ENCODE measurements around the gene STIP1. TPM values are rescaled to one million over a fixed set of nuclear protein-coding genes. Genes with fewer than 3 reads are reported as not detected.
A peak's percentile ranks its signal among the peaks of the same experiment; 100 is the strongest.

Gene STIP1
- total RNA-seq, 1 experiment from 2014 or later: 557 TPM

DNA sequence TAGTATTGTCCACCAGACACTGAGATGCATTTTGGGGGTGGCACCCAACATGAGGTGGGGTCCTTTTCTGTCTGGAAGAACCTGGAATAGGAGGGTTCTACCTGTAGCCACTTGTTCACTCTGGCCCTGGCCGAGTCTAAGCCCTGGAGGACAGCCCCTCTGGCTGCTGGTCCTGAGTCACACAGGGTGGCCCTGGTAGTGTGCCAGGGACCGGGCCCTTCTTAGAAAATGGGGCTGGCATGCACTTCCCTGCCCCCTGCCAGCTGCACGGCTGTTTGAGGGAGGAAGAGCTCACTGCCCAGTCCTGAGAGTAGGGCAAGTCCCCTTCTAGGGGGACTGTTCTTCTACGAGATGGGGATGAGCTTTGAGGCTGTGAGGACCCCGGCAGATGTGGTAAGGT lies 67.5 kb downstream of the STIP1 start:
- peaks cover 25% of the 10 kb centered on the region for H3K79me2 ChIP-seq (ENCODE audit: low read length)
- H3K9ac ChIP-seq (ENCODE audit: low read length): no peak overlapping the region
- peaks cover 25% of the 10 kb centered on the region for H3K4me1 ChIP-seq (ENCODE audit: insufficient read depth, low read length)
- no peaks in the 10 kb centered on the region; the same call in 1 of the 2 replicates for H4K20me1 ChIP-seq (ENCODE audit: low read length)
- H3K27me3 ChIP-seq (ENCODE audit: low read length): no peaks in the 10 kb centered on the region
- H3K9me2 ChIP-seq (replicated peaks; ENCODE audit: low read length): no peaks in the 10 kb centered on the region
- CTCF ChIA-PET: interaction anchor here (0.6 kb wide), 1 partner anchor 93 kb away, joined by 3 read pairs; no protein-coding TSS in a partner anchor
- peak; percentile 44 for DNase-seq
- peak overlapping the region; percentile 85; the same call in 1 of the 2 replicates for H3K4me3 ChIP-seq (ENCODE audit: low read length)
- no peaks in the 10 kb centered on the region for H3F3A ChIP-seq (ENCODE audit: low read length, unreplicated experiment)
- peaks cover 21% of the 10 kb centered on the region for H3K36me3 ChIP-seq (ENCODE audit: low read depth, low read length)
- POLR2A ChIA-PET (ENCODE audit: unreplicated experiment): no interaction called here
- no TSS peak for BruUV-seq (replicated peaks)
- H3K27ac ChIP-seq (ENCODE audit: low read length): no peak overlapping the region
- H2AFZ ChIP-seq (ENCODE audit: low read length): no peak overlapping the region
- no peak for ATAC-seq
- no peak for TF ChIP-seq CTCF (conservative IDR thresholded peaks at IDR 0.05; ENCODE audit: low read depth, low read length)
- no peak for TF ChIP-seq EZH2 (IDR thresholded peaks at IDR 0.05; ENCODE audit: low read length, unreplicated experiment)
- no peak for TF ChIP-seq EZH2phosphoT487 (IDR thresholded peaks at IDR 0.05; ENCODE audit: borderline replicate concordance, low read length)
- no peaks in the 10 kb centered on the region for H3K9me3 ChIP-seq (ENCODE audit: low read length)
- H3K4me2 ChIP-seq (ENCODE audit: low read length): peak overlapping the region; percentile 98
- intact Hi-C loops (cut with micrococcal nuclease): no loop called here

Other genes starting within 250 kb of the STIP1 start
- gene NAA40, start 247.2 kb upstream of the STIP1 start, total RNA-seq (2014; rRNA removed): 20.9 and 26.7 TPM in 2 replicates
- gene COX8A, start 211.6 kb upstream of the STIP1 start, total RNA-seq (2014; rRNA removed): 1,480 and 1,500 TPM in 2 replicates
- gene OTUB1, start 199.7 kb upstream of the STIP1 start, total RNA-seq (2014; rRNA removed): 124 and 129 TPM in 2 replicates
- gene FLRT1, start 150.2 kb upstream of the STIP1 start, total RNA-seq (2014; rRNA removed): not detected in 2 replicates
- 71.4 and 77.1 TPM in 2 replicates for gene MACROD1, start 20.1 kb upstream of the STIP1 start, total RNA-seq (2014; rRNA removed)
- 2.1 and 2.4 TPM in 2 replicates for gene FERMT3, start 20.6 kb downstream of the STIP1 start, total RNA-seq (2014; rRNA removed)
- 56.0 and 57.7 TPM in 2 replicates for gene TRPT1, start 40.0 kb downstream of the STIP1 start, total RNA-seq (2014; rRNA removed)
- 98.3 and 102 TPM in 2 replicates for gene NUDT22, start 40.1 kb downstream of the STIP1 start, total RNA-seq (2014; rRNA removed)
- 20.4 and 25.4 TPM in 2 replicates for gene DNAJC4, start 44.4 kb downstream of the STIP1 start, total RNA-seq (2014; rRNA removed)
- gene VEGFB, start 48.4 kb downstream of the STIP1 start, total RNA-seq (2014; rRNA removed): 27.9 and 39.4 TPM in 2 replicates
- gene FKBP2, start 54.9 kb downstream of the STIP1 start, total RNA-seq (2014; rRNA removed): 215 and 248 TPM in 2 replicates
- gene PPP1R14B, start 60.8 kb downstream of the STIP1 start, total RNA-seq (2014; rRNA removed): 1,496 and 2,060 TPM in 2 replicates
- 69.0 and 88.3 TPM in 2 replicates for gene PLCB3, start 65.4 kb downstream of the STIP1 start, total RNA-seq (2014; rRNA removed)
- gene BAD, start 98.5 kb downstream of the STIP1 start, total RNA-seq (2014; rRNA removed): 360 and 368 TPM in 2 replicates
- 32.4 and 47.5 TPM in 2 replicates for gene GPR137, start 99.7 kb downstream of the STIP1 start, total RNA-seq (2014; rRNA removed)
- gene KCNK4, start 105.1 kb downstream of the STIP1 start, total RNA-seq (2014; rRNA removed): 1.2 TPM in 1 of 2 replicates, not detected in the other
- gene CATSPERZ, start 114.2 kb downstream of the STIP1 start, total RNA-seq (2014; rRNA removed): 9.2 and 11.2 TPM in 2 replicates
- gene ESRRA, start 119.4 kb downstream of the STIP1 start, total RNA-seq (2014; rRNA removed): 111 and 114 TPM in 2 replicates
- gene TRMT112, start 131.4 kb downstream of the STIP1 start, total RNA-seq (2014; rRNA removed): 812 and 815 TPM in 2 replicates
- 467 and 585 TPM in 2 replicates for gene PRDX5, start 131.9 kb downstream of the STIP1 start, total RNA-seq (2014; rRNA removed)
- 19.6 and 21.0 TPM in 2 replicates for gene CCDC88B, start 154.0 kb downstream of the STIP1 start, total RNA-seq (2014; rRNA removed)
- gene RPS6KA4, start 173.0 kb downstream of the STIP1 start, total RNA-seq (2014; rRNA removed): 148 and 189 TPM in 2 replicates